HepG2 (cell line): ENCODE measurements around the gene GSTT2. TPM values are rescaled to one million over a fixed set of nuclear protein-coding genes. Genes with fewer than 3 reads are reported as not detected.

Experiments used
- FOXA1 ChIP-seq, 2 experiments: fragments of 450-650 bp in 1 of 2; sonication (generic) in 1 of 2; formaldehyde crosslinking in 1 of 2; IDR thresholded peaks; 2 replicates each; pipeline versions ENCODE4 v1.4.0 to v1.6.1; 2016 to 2020; ENCODE audit warnings: missing genetic modification reagents in 1 of 2
- GMEB1 ChIP-seq: sonication (generic); formaldehyde crosslinking; IDR thresholded peaks from 2 replicates; pipeline ENCODE4 v1.5.1; 2020; ENCODE audit warnings: missing genetic modification reagents, mild to moderate bottlenecking, borderline replicate concordance
- HMGXB4 ChIP-seq, 2 experiments: sonication (generic) in 1 of 2; formaldehyde crosslinking in 1 of 2; IDR thresholded peaks; 2 replicates each; pipeline versions ENCODE4 v1.4.0 to v1.6.1; 2018 to 2020; ENCODE audit warnings: missing genetic modification reagents in 2 of 2, borderline replicate concordance in 1 of 2, low read depth in 1 of 2, mild to moderate bottlenecking in 1 of 2, missing biosample characterization in 1 of 2
- ISL2 ChIP-seq: sonication (generic); formaldehyde crosslinking; IDR thresholded peaks from 2 replicates; pipeline ENCODE4 v1.5.0; 2020; ENCODE audit warnings: missing genetic modification reagents
- MAF1 ChIP-seq: sonication (generic); formaldehyde crosslinking; IDR thresholded peaks from 2 replicates; pipeline ENCODE4 v1.5.0; 2020; ENCODE audit warnings: missing genetic modification reagents, borderline replicate concordance
- SOX6 ChIP-seq, 2 experiments: fragments of 450-650 bp in 1 of 2; sonication (generic) in 1 of 2; formaldehyde crosslinking in 1 of 2; IDR thresholded peaks; 2 replicates each; pipeline versions ENCODE4 v1.4.0 to v1.6.1; 2017 to 2020; ENCODE audit warnings: antibody characterized with exemption in 1 of 2, mild to moderate bottlenecking in 1 of 2, missing genetic modification reagents in 1 of 2
- ZHX2 ChIP-seq, 2 experiments: sonication (generic) in 1 of 2; formaldehyde crosslinking in 1 of 2; IDR thresholded peaks; 2 replicates each; pipeline versions ENCODE4 v1.6.1 to v1.9.0; 2014 to 2022; ENCODE audit warnings: antibody characterized with exemption in 1 of 2, borderline replicate concordance in 1 of 2, inconsistent platforms in 1 of 2, low read depth in 1 of 2, missing genetic modification reagents in 1 of 2
- ZNF263 ChIP-seq: sonication (generic); formaldehyde crosslinking; IDR thresholded peaks from 2 replicates; pipeline ENCODE4 v1.4.0; 2020; ENCODE audit warnings: missing genetic modification reagents
- ZNF816 ChIP-seq: sonication (generic); formaldehyde crosslinking; IDR thresholded peaks from 2 replicates; pipeline ENCODE4 v1.8.0; 2022; ENCODE audit warnings: missing genetic modification reagents, mild to moderate bottlenecking, borderline replicate concordance
- ZNF891 ChIP-seq: sonication (generic); formaldehyde crosslinking; IDR thresholded peaks from 2 replicates; pipeline ENCODE4 v1.5.0; 2020; ENCODE audit warnings: mild to moderate bottlenecking, missing genetic modification reagents
- polyA plus RNA-seq, 8 experiments: library from polyadenylated mRNA; depleted of rRNA in 3 of 8; stranded (reverse) in 7 of 8; unstranded in 1 of 8; fragments of >200 nt; fragmentation: Illumina TruSeq in 4 of 8; extraction: Trizol in 4 of 8; gene quantifications; 2 replicates each; pipeline versions ENCODE4 v1.2.1 to v1.2.3, GENCODE V29; 2011 to 2016; ENCODE audit warnings: low read depth in 4 of 8, missing spikeins in 1 of 8, mixed read lengths in 1 of 8; ENCODE audit not compliant: insufficient read depth in 1 of 8
- total RNA-seq, 5 experiments: library from RNA; depleted of rRNA; stranded (reverse); fragments of >200 nt; fragmentation: Illumina TruSeq; extraction: Trizol; gene quantifications; 2 replicates each; pipeline ENCODE4 v1.2.3, GENCODE V29; 2016; ENCODE audit warnings: low read depth in 1 of 5
- TF ChIP-seq, protein P1 (sequence below): sonication (generic); formaldehyde crosslinking; IDR thresholded peaks from 2 replicates; pipeline ENCODE4 v1.4.0; 2020; ENCODE audit warnings: missing genetic modification reagents
- TF ChIP-seq, protein P2 (sequence below): sonication (generic); formaldehyde crosslinking; IDR thresholded peaks from 2 replicates; pipeline ENCODE4 v1.8.0; 2022; ENCODE audit warnings: missing genetic modification reagents, mild to moderate bottlenecking, moderate library complexity, borderline replicate concordance

The GSTT2 gene
- total and polyA plus RNA-seq, 2 of the 13 experiments (the other 11 are each of a cell fraction or from before 2014, with no cell fraction given) = not detected

GRCh38 chr22:24009227-24010017, 29.5 kb downstream of the GSTT2 start (continued):
- TF ChIP-seq GMEB1 (CRISPR knock-in tag) (no peak), ZNF891 (CRISPR knock-in tag) (no peak), ZNF263 (CRISPR knock-in tag) (0 out of 2 replicates have a peak, but pooled peaks have one; percentile 16), ZHX2 (IDR thresholded peaks at IDR 0.05; ENCODE audit: low read depth) (no peak), ZHX2 (CRISPR knock-in tag; IDR thresholded peaks at IDR 0.05; ENCODE audit: borderline replicate concordance) (no peak), HMGXB4 (CRISPR knock-in tag; IDR thresholded peaks at IDR 0.05; ENCODE audit: borderline replicate concordance in 1 of 2, low read depth in 1 of 2) (0 out of 4 replicates have a peak, but pooled peaks of 1 of the 2 experiments have one; percentile 19), ZNF816 (no peak; the same call in 1 of the 2 replicates), SOX6 (IDR thresholded peaks at IDR 0.05) (no peak), SOX6 (CRISPR knock-in tag; IDR thresholded peaks at IDR 0.05) (peak; percentile 97), MAF1 (CRISPR knock-in tag) (no peak), ISL2 (CRISPR knock-in tag) (peak; percentile 87), FOXA1 (IDR thresholded peaks at IDR 0.05) (no peak), FOXA1 (CRISPR knock-in tag; IDR thresholded peaks at IDR 0.05) (no peak)
- TF ChIP-seq, protein P1, sequence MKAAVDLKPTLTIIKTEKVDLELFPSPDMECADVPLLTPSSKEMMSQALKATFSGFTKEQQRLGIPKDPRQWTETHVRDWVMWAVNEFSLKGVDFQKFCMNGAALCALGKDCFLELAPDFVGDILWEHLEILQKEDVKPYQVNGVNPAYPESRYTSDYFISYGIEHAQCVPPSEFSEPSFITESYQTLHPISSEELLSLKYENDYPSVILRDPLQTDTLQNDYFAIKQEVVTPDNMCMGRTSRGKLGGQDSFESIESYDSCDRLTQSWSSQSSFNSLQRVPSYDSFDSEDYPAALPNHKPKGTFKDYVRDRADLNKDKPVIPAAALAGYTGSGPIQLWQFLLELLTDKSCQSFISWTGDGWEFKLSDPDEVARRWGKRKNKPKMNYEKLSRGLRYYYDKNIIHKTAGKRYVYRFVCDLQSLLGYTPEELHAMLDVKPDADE (CRISPR knock-in tag) = no peak
- TF ChIP-seq, protein P2, sequence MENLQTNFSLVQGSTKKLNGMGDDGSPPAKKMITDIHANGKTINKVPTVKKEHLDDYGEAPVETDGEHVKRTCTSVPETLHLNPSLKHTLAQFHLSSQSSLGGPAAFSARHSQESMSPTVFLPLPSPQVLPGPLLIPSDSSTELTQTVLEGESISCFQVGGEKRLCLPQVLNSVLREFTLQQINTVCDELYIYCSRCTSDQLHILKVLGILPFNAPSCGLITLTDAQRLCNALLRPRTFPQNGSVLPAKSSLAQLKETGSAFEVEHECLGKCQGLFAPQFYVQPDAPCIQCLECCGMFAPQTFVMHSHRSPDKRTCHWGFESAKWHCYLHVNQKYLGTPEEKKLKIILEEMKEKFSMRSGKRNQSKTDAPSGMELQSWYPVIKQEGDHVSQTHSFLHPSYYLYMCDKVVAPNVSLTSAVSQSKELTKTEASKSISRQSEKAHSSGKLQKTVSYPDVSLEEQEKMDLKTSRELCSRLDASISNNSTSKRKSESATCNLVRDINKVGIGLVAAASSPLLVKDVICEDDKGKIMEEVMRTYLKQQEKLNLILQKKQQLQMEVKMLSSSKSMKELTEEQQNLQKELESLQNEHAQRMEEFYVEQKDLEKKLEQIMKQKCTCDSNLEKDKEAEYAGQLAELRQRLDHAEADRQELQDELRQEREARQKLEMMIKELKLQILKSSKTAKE (CRISPR knock-in tag) = no peak
